ENCODE results near the gene MYRIP. TPM values are rescaled to one million over a fixed set of nuclear protein-coding genes. Genes with fewer than 3 reads are reported as not detected.

The MYRIP gene
- total RNA-seq, 2 donors from 2014 or later: 6.3 to 8.7 TPM

GRCh38 chr3:40299130-40299720, 489.8 kb downstream of the MYRIP start:
- intact Hi-C loops (cut with DNase I): no loop called here

GRCh38 chr3:40299721-40300335, 490.4 kb downstream of the MYRIP start:
- Histone ChIP-seq H3K9me3 (no peaks in the 10 kb centered on the region), H3K4me3 (no peak overlapping the region), H3K27ac (no peak overlapping the region), H3K27me3 (no peaks in the 10 kb centered on the region), H3K36me3 (no peaks in the 10 kb centered on the region), H3K9ac (ENCODE audit: low read depth in 2 of 2, low read length in 2 of 2) (no peak overlapping the region), H3K4me1 (no peaks in the 10 kb centered on the region)
- no peak for TF ChIP-seq CTCF (IDR thresholded peaks at IDR 0.05)
- DNase-seq: no peak
- intact Hi-C loops (cut with DNase I): no loop called here

More at GRCh38 chr3:40299130-40299720, 489.8 kb downstream of the MYRIP start:
- Histone ChIP-seq H3K9me3 (no peaks in the 10 kb centered on the region), H3K27me3 (no peaks in the 10 kb centered on the region), H3K4me1 (no peaks in the 10 kb centered on the region), H3K36me3 (no peaks in the 10 kb centered on the region), H3K4me3 (no peak overlapping the region), H3K27ac (no peak overlapping the region), H3K9ac (ENCODE audit: low read depth in 2 of 2, low read length in 2 of 2) (no peak overlapping the region)
- DNase-seq: no peak
- TF ChIP-seq CTCF (IDR thresholded peaks at IDR 0.05): no peak

- intact Hi-C loops (cut with DNase I): no loop called here
- Histone ChIP-seq H3K4me3 (no peak overlapping the region), H3K36me3 (no peaks in the 10 kb centered on the region), H3K9ac (ENCODE audit: low read depth in 2 of 2, low read length in 2 of 2) (no peak overlapping the region), H3K4me1 (no peaks in the 10 kb centered on the region), H3K9me3 (no peaks in the 10 kb centered on the region), H3K27ac (no peak overlapping the region), H3K27me3 (no peaks in the 10 kb centered on the region)
- no peak for DNase-seq
- TF ChIP-seq CTCF (IDR thresholded peaks at IDR 0.05): no peak
Observed at GRCh38 chr3:40302784-40303183, 493.4 kb downstream of the MYRIP start.

GRCh38 chr3:40304352-40304751, 494.9 kb downstream of the MYRIP start:
- no peaks in the 10 kb centered on the region for H3K9me3 ChIP-seq
- no peak for TF ChIP-seq CTCF (IDR thresholded peaks at IDR 0.05)
- intact Hi-C loops (cut with DNase I): no loop called here
- H3K27me3 ChIP-seq: no peaks in the 10 kb centered on the region
- no peaks in the 10 kb centered on the region for H3K4me1 ChIP-seq
- no peak for DNase-seq
- H3K4me3 ChIP-seq: no peak overlapping the region
- H3K36me3 ChIP-seq: no peaks in the 10 kb centered on the region
- H3K27ac ChIP-seq: no peak overlapping the region
- no peak overlapping the region for H3K9ac ChIP-seq (ENCODE audit: low read depth in 2 of 2, low read length in 2 of 2)

- Histone ChIP-seq H3K4me1 (peaks cover 5% of the 10 kb centered on the region), H3K27me3 (no peaks in the 10 kb centered on the region), H3K9ac (ENCODE audit: low read depth in 2 of 2, low read length in 2 of 2) (no peak overlapping the region), H3K36me3 (no peaks in the 10 kb centered on the region), H3K4me3 (no peak overlapping the region), H3K9me3 (no peaks in the 10 kb centered on the region), H3K27ac (no peak overlapping the region)
- no peak for TF ChIP-seq CTCF (IDR thresholded peaks at IDR 0.05)
- intact Hi-C loops (cut with DNase I): no loop called here
- DNase-seq: no peak
Observed at GRCh38 chr3:40306336-40306735, 496.9 kb downstream of the MYRIP start.
